H9 (cell line): ENCODE measurements around the gene COL4A4. TPM values are rescaled to one million over a fixed set of nuclear protein-coding genes. Genes with fewer than 3 reads are reported as not detected.

Experiments
- DNase-seq: peaks from one replicate; pipeline ENCODE4 v3.0.0-alpha.2; 2017
- H2AFZ ChIP-seq: one replicate; pipeline ENCODE4 v1.6.1; 2013; ENCODE audit warnings: mild to moderate bottlenecking, low read length, control low read depth, moderate library complexity
- H2AK5ac ChIP-seq: 2 replicates; pipeline ENCODE4 v1.6.1; 2013; ENCODE audit warnings: low read length, control low read depth, mixed read lengths; ENCODE audit not compliant: insufficient read length
- H2BK120ac ChIP-seq: one replicate; pipeline ENCODE4 v1.6.1; 2013; ENCODE audit warnings: low read depth, mild to moderate bottlenecking, low read length, control low read depth, inconsistent platforms; ENCODE audit not compliant: poor library complexity, severe bottlenecking
- H2BK12ac ChIP-seq: 2 replicates; pipeline ENCODE4 v1.6.1; 2013; ENCODE audit warnings: low read length, control low read depth, mixed read lengths, low read depth; ENCODE audit not compliant: insufficient read length
- H2BK15ac ChIP-seq: 2 replicates; pipeline ENCODE4 v1.6.1; 2013; ENCODE audit warnings: low read depth, low read length, control low read depth
- H2BK20ac ChIP-seq: one replicate; pipeline ENCODE4 v1.6.1; 2013; ENCODE audit warnings: low read depth, mild to moderate bottlenecking, low read length, control low read depth, inconsistent platforms; ENCODE audit not compliant: poor library complexity, severe bottlenecking
- H2BK5ac ChIP-seq: 2 replicates; pipeline ENCODE4 v1.6.1; 2013; ENCODE audit warnings: low read length, control low read depth, mixed read lengths; ENCODE audit not compliant: insufficient read length
- H3K14ac ChIP-seq: 2 replicates; pipeline ENCODE4 v1.6.1; 2013; ENCODE audit warnings: low read length, control low read depth; ENCODE audit not compliant: insufficient read depth
- H3K18ac ChIP-seq: 2 replicates; pipeline ENCODE4 v1.6.1; 2013; ENCODE audit warnings: low read depth, mild to moderate bottlenecking, mixed read lengths, low read length, control low read depth; ENCODE audit not compliant: insufficient read length
- H3K23ac ChIP-seq: 2 replicates; pipeline ENCODE4 v1.6.1; 2013; ENCODE audit warnings: low read length, control low read depth, mixed read lengths, low read depth; ENCODE audit not compliant: insufficient read length
- H3K23me2 ChIP-seq: 2 replicates; pipeline ENCODE4 v1.6.1; 2013; ENCODE audit warnings: low read depth, mild to moderate bottlenecking, mixed read lengths, low read length, control low read depth; ENCODE audit not compliant: insufficient read length, poor library complexity, severe bottlenecking
- H3K27ac ChIP-seq: 2 replicates; pipeline ENCODE4 v1.5.1; 2013; ENCODE audit warnings: low read length, control low read depth, mixed read lengths, low read depth; ENCODE audit not compliant: insufficient read length
- H3K27me3 ChIP-seq: 2 replicates; pipeline ENCODE4 v1.6.1; 2013; ENCODE audit warnings: low read length, control low read depth, inconsistent platforms; ENCODE audit not compliant: insufficient read depth
- H3K4ac ChIP-seq: 2 replicates; pipeline ENCODE4 v1.6.1; 2013; ENCODE audit warnings: low read depth, mild to moderate bottlenecking, control low read depth, inconsistent platforms, low read length, moderate library complexity
- H3K4me1 ChIP-seq: 2 replicates; pipeline ENCODE4 v1.6.1; 2013; ENCODE audit warnings: low read length, control low read depth, inconsistent platforms; ENCODE audit not compliant: insufficient read depth
- H3K4me2 ChIP-seq: 2 replicates; pipeline ENCODE4 v1.6.1; 2013; ENCODE audit warnings: low read length, control low read depth, mixed read lengths; ENCODE audit not compliant: insufficient read length, insufficient read depth
- H3K56ac ChIP-seq: 2 replicates; pipeline ENCODE4 v1.6.1; 2013; ENCODE audit warnings: low read depth, mild to moderate bottlenecking, mixed read lengths, low read length, control low read depth; ENCODE audit not compliant: insufficient read length
- H3K79me1 ChIP-seq: 2 replicates; pipeline ENCODE4 v1.6.1; 2013; ENCODE audit warnings: low read depth, mild to moderate bottlenecking, moderate library complexity, low read length, control low read depth, inconsistent platforms; ENCODE audit not compliant: insufficient read depth, poor library complexity, severe bottlenecking
- H3K79me2 ChIP-seq: 2 replicates; pipeline ENCODE4 v1.6.1; 2013; ENCODE audit warnings: low read length, control low read depth, inconsistent platforms; ENCODE audit not compliant: insufficient read depth
- H3K9ac ChIP-seq: 2 replicates; pipeline ENCODE4 v1.6.1; 2013; ENCODE audit warnings: low read length, control low read depth, mixed read lengths; ENCODE audit not compliant: insufficient read length; ENCODE audit errors: extremely low read depth
- H3K9me3 ChIP-seq: one replicate; pipeline ENCODE4 v1.6.1; 2013; ENCODE audit warnings: low read depth, low read length, inconsistent platforms; ENCODE audit not compliant: control insufficient read depth
- H3T11ph ChIP-seq: one replicate; pipeline ENCODE4 v1.6.1; 2013; ENCODE audit warnings: mild to moderate bottlenecking, low read length, control low read depth, inconsistent platforms
- H4K20me1 ChIP-seq: one replicate; pipeline ENCODE4 v1.6.1; 2013; ENCODE audit not compliant: control insufficient read depth, insufficient read length, insufficient read depth
- H4K5ac ChIP-seq: 2 replicates; pipeline ENCODE4 v1.6.1; 2013; ENCODE audit warnings: low read depth, mild to moderate bottlenecking, mixed read lengths, low read length, control low read depth; ENCODE audit not compliant: insufficient read length
- H4K8ac ChIP-seq: replicated peaks from 2 replicates; pipeline ENCODE4 v1.6.1; 2013; ENCODE audit warnings: low read length, control low read depth, mixed read lengths, low read depth; ENCODE audit not compliant: insufficient read length
- H4K91ac ChIP-seq: 2 replicates; pipeline ENCODE4 v1.6.1; 2013; ENCODE audit warnings: low read depth, mild to moderate bottlenecking, moderate library complexity, mixed read lengths, low read length, control low read depth; ENCODE audit not compliant: insufficient read length
- H3K27ac Mint-ChIP-seq, 3 experiments: 2 replicates in 2 of 3; 3 replicates in 1 of 3; pipeline ENCODE4 v1.8.0; 2020 to 2021; ENCODE audit warnings: mixed read lengths in 3 of 3, mild to moderate bottlenecking in 1 of 3, moderate library complexity in 1 of 3
- H3K27me3 Mint-ChIP-seq: 2 replicates; pipeline ENCODE4 v1.8.0; 2021; ENCODE audit warnings: low read depth, mild to moderate bottlenecking, moderate library complexity, mixed read lengths
- H3K36me3 Mint-ChIP-seq, 3 experiments: 2 replicates in 2 of 3; 3 replicates in 1 of 3; pipeline ENCODE4 v1.8.0; 2020 to 2021; ENCODE audit warnings: low read depth in 3 of 3, mixed read lengths in 3 of 3; ENCODE audit not compliant: insufficient read depth in 1 of 3
- H3K4me1 Mint-ChIP-seq, 2 experiments: 2 replicates each; pipeline ENCODE4 v1.8.0; 2020; ENCODE audit warnings: mixed read lengths in 2 of 2
- H3K4me3 Mint-ChIP-seq, 2 experiments: 2 replicates in 1 of 2; 3 replicates in 1 of 2; pipeline ENCODE4 v1.8.0; 2020 to 2021; ENCODE audit warnings: mild to moderate bottlenecking in 2 of 2, mixed read lengths in 2 of 2, moderate library complexity in 1 of 2
- H3K9me3 Mint-ChIP-seq, 2 experiments: 2 replicates in 1 of 2; 3 replicates in 1 of 2; pipeline ENCODE4 v1.8.0; 2020; ENCODE audit warnings: mild to moderate bottlenecking in 2 of 2, mixed read lengths in 2 of 2, moderate library complexity in 1 of 2
- WGBS: extraction: QIAGEN DNeasy Blood & Tissue Kit; methylation state at CpG from one replicate; pipeline ENCODE4 v1.1.7; 2013; ENCODE audit warnings: missing lambda C conversion rate, low lambda C conversion rate, mixed read lengths; ENCODE audit not compliant: insufficient read length; ENCODE audit errors: extremely low coverage; 5-methylcytosine and 5-hydroxymethylcytosine counted together
- total RNA-seq: library from RNA; stranded (reverse); gene quantifications from 2 replicates; pipeline ENCODE4 v1.2.1, GENCODE V29; 2021
- TF ChIP-seq, protein P1 (sequence below): fragments of 200-600 bp; sonication (generic); conservative IDR thresholded peaks from 3 replicates; pipeline ENCODE4 v1.8.0; 2021; ENCODE audit warnings: antibody characterized with exemption, mild to moderate bottlenecking

COL4A4 gene
- total RNA-seq, 1 experiment from 2014 or later, result 0.92 TPM

DNA sequence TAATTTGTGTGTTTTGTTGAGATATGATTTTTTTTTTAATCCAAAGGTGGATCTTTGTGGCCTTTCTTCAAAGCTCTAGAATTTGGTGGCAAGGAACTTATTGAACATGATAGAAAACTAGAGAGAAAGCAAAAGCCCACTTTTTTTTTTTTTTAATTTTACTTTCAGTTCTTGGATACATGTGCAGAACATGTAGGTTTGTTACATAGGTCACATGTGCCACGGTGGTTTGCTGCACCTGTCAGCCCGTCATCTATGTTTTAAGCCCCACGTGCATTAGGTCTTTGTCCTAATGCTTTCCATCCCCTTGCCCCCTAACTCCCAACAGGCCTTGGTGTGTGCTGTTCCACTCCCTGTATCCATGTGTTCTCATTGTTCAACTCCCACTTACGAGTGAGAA is 192.2 kb downstream of the COL4A4 start:
- H2BK5ac ChIP-seq, result no peak overlapping the region
- H4K5ac ChIP-seq, result no peak overlapping the region
- no peak overlapping the region for H2BK120ac ChIP-seq
- no peak overlapping the region for H3K14ac ChIP-seq
- H3K4me2 ChIP-seq, result no peak overlapping the region
- no peak overlapping the region for H3T11ph ChIP-seq
- H3K4ac ChIP-seq, result no peak overlapping the region
- no peak overlapping the region for H2BK20ac ChIP-seq
- no peak overlapping the region for H4K91ac ChIP-seq
- Mint-ChIP-seq H3K36me3 (peaks cover 0 to 4% (median 0%) of the 10 kb centered on the region in 3 experiments; a peak in 1 of 7 replicates), H3K9me3 (no peaks in the 10 kb centered on the region), H3K27me3 (no peaks in the 10 kb centered on the region), H3K27ac (no peak overlapping the region), H3K4me3 (no peak overlapping the region), H3K4me1 (peaks cover 7 to 8% of the 10 kb centered on the region in 2 experiments)
- TF ChIP-seq, protein P1, sequence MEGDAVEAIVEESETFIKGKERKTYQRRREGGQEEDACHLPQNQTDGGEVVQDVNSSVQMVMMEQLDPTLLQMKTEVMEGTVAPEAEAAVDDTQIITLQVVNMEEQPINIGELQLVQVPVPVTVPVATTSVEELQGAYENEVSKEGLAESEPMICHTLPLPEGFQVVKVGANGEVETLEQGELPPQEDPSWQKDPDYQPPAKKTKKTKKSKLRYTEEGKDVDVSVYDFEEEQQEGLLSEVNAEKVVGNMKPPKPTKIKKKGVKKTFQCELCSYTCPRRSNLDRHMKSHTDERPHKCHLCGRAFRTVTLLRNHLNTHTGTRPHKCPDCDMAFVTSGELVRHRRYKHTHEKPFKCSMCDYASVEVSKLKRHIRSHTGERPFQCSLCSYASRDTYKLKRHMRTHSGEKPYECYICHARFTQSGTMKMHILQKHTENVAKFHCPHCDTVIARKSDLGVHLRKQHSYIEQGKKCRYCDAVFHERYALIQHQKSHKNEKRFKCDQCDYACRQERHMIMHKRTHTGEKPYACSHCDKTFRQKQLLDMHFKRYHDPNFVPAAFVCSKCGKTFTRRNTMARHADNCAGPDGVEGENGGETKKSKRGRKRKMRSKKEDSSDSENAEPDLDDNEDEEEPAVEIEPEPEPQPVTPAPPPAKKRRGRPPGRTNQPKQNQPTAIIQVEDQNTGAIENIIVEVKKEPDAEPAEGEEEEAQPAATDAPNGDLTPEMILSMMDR, result no peak
- H2AFZ ChIP-seq, result no peak overlapping the region
- no peak overlapping the region for H3K9ac ChIP-seq
- no peak overlapping the region for H2BK12ac ChIP-seq
- H3K9me3 ChIP-seq, result no peaks in the 10 kb centered on the region
- no peaks in the 10 kb centered on the region for H3K23me2 ChIP-seq
- H3K27me3 ChIP-seq, result no peaks in the 10 kb centered on the region
- H3K56ac ChIP-seq, result no peak overlapping the region
- H2BK15ac ChIP-seq, result no peak overlapping the region
- no peaks in the 10 kb centered on the region for H3K79me1 ChIP-seq
- no CpG with 5 or more reads among the region's 4 CpGs for WGBS
- no peak overlapping the region for H2AK5ac ChIP-seq
- DNase-seq, result no peak
- no peaks in the 10 kb centered on the region for H3K4me1 ChIP-seq
- no peaks in the 10 kb centered on the region for H3K79me2 ChIP-seq
- H3K18ac ChIP-seq, result no peak overlapping the region
- no peak overlapping the region for H3K27ac ChIP-seq
- no peaks in the 10 kb centered on the region for H4K20me1 ChIP-seq
- H3K23ac ChIP-seq, result no peak overlapping the region
- no peak overlapping the region for H4K8ac ChIP-seq
